ENCODE measurements around the gene SARM1.

The SARM1 gene

DNA sequence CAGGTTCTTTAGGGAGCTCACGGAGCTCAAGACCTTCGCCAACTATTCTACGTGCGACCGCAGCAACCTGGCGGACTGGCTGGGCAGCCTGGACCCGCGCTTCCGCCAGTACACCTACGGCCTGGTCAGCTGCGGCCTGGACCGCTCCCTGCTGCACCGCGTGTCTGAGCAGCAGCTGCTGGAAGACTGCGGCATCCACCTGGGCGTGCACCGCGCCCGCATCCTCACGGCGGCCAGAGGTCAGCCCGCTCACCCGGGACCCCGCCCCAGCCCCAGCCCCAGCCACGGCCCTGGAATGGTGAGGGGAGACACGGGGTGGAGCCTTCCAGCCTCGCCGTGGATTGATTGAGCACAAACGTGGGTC, 13.5 kb downstream of the SARM1 start:
- no peak for ATAC-seq
- TF ChIP-seq RARB (CRISPR knock-in tag; IDR thresholded peaks at IDR 0.05) = no peak
- no peak for TF ChIP-seq BACH2 (CRISPR knock-in tag; IDR thresholded peaks at IDR 0.05; ENCODE audit: borderline replicate concordance)
- TF ChIP-seq, protein P1, sequence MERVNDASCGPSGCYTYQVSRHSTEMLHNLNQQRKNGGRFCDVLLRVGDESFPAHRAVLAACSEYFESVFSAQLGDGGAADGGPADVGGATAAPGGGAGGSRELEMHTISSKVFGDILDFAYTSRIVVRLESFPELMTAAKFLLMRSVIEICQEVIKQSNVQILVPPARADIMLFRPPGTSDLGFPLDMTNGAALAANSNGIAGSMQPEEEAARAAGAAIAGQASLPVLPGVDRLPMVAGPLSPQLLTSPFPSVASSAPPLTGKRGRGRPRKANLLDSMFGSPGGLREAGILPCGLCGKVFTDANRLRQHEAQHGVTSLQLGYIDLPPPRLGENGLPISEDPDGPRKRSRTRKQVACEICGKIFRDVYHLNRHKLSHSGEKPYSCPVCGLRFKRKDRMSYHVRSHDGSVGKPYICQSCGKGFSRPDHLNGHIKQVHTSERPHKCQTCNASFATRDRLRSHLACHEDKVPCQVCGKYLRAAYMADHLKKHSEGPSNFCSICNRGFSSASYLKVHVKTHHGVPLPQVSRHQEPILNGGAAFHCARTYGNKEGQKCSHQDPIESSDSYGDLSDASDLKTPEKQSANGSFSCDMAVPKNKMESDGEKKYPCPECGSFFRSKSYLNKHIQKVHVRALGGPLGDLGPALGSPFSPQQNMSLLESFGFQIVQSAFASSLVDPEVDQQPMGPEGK (CRISPR knock-in tag; IDR thresholded peaks at IDR 0.05; ENCODE audit: borderline replicate concordance) = no peak
- TF ChIP-seq ZFP30 (CRISPR knock-in tag; IDR thresholded peaks at IDR 0.05) = no peak
- TF ChIP-seq, protein P2, sequence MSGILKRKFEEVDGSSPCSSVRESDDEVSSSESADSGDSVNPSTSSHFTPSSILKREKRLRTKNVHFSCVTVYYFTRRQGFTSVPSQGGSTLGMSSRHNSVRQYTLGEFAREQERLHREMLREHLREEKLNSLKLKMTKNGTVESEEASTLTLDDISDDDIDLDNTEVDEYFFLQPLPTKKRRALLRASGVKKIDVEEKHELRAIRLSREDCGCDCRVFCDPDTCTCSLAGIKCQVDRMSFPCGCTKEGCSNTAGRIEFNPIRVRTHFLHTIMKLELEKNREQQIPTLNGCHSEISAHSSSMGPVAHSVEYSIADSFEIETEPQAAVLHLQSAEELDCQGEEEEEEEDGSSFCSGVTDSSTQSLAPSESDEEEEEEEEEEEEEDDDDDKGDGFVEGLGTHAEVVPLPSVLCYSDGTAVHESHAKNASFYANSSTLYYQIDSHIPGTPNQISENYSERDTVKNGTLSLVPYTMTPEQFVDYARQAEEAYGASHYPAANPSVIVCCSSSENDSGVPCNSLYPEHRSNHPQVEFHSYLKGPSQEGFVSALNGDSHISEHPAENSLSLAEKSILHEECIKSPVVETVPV (CRISPR knock-in tag; IDR thresholded peaks at IDR 0.05) = no peak
- TF ChIP-seq TOX (CRISPR knock-in tag; IDR thresholded peaks at IDR 0.05; ENCODE audit: borderline replicate concordance) = no peak
- TF ChIP-seq ARNTL (CRISPR knock-in tag; IDR thresholded peaks at IDR 0.05; ENCODE audit: borderline replicate concordance, low read depth) = no peak
- TF ChIP-seq ZFP3 (CRISPR knock-in tag; IDR thresholded peaks at IDR 0.05) = no peak

DNA sequence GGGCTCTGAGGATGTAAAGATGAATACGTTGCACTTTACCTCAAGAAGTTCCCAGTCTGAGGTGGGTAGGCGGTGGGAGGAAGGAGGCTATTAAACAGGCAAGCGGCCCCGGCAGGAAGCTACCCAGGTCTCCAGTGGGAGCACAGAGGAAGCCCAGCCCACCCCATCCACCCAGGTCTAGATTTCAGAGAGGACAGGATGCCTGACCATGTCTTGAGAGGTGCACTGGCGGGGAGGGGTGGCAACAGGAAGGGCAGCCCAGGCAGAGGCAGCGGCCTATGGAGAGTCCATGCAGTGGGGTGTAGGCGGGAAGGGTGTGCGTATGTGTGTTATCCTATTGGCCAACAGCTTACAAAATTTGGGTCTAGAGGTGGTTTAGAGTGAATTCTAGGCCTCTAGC, 13.9 kb downstream of the SARM1 start:
- no peak for ATAC-seq
- TF ChIP-seq, protein P3, sequence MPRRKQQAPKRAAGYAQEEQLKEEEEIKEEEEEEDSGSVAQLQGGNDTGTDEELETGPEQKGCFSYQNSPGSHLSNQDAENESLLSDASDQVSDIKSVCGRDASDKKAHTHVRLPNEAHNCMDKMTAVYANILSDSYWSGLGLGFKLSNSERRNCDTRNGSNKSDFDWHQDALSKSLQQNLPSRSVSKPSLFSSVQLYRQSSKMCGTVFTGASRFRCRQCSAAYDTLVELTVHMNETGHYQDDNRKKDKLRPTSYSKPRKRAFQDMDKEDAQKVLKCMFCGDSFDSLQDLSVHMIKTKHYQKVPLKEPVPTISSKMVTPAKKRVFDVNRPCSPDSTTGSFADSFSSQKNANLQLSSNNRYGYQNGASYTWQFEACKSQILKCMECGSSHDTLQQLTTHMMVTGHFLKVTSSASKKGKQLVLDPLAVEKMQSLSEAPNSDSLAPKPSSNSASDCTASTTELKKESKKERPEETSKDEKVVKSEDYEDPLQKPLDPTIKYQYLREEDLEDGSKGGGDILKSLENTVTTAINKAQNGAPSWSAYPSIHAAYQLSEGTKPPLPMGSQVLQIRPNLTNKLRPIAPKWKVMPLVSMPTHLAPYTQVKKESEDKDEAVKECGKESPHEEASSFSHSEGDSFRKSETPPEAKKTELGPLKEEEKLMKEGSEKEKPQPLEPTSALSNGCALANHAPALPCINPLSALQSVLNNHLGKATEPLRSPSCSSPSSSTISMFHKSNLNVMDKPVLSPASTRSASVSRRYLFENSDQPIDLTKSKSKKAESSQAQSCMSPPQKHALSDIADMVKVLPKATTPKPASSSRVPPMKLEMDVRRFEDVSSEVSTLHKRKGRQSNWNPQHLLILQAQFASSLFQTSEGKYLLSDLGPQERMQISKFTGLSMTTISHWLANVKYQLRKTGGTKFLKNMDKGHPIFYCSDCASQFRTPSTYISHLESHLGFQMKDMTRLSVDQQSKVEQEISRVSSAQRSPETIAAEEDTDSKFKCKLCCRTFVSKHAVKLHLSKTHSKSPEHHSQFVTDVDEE (CRISPR knock-in tag; IDR thresholded peaks at IDR 0.05) = no peak
- TF ChIP-seq, protein P4, sequence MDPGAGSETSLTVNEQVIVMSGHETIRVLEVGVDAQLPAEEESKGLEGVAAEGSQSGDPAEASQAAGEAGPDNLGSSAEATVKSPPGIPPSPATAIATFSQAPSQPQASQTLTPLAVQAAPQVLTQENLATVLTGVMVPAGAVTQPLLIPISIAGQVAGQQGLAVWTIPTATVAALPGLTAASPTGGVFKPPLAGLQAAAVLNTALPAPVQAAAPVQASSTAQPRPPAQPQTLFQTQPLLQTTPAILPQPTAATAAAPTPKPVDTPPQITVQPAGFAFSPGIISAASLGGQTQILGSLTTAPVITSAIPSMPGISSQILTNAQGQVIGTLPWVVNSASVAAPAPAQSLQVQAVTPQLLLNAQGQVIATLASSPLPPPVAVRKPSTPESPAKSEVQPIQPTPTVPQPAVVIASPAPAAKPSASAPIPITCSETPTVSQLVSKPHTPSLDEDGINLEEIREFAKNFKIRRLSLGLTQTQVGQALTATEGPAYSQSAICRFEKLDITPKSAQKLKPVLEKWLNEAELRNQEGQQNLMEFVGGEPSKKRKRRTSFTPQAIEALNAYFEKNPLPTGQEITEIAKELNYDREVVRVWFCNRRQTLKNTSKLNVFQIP (CRISPR knock-in tag; IDR thresholded peaks at IDR 0.05; ENCODE audit: borderline replicate concordance, low read depth) = no peak
- TF ChIP-seq TOX (CRISPR knock-in tag; IDR thresholded peaks at IDR 0.05; ENCODE audit: borderline replicate concordance) (no peak), RARB (CRISPR knock-in tag; IDR thresholded peaks at IDR 0.05) (no peak), ZNF8 (CRISPR knock-in tag; IDR thresholded peaks at IDR 0.05) (no peak), TCF4 (CRISPR knock-in tag; IDR thresholded peaks at IDR 0.05; ENCODE audit: borderline replicate concordance) (no peak), ISL1 (CRISPR knock-in tag; IDR thresholded peaks at IDR 0.05) (no peak), OSR1 (CRISPR knock-in tag; IDR thresholded peaks at IDR 0.05) (no peak), CSDC2 (CRISPR knock-in tag; IDR thresholded peaks at IDR 0.05) (no peak), ARNTL (CRISPR knock-in tag; IDR thresholded peaks at IDR 0.05; ENCODE audit: borderline replicate concordance, low read depth) (no peak), BACH2 (CRISPR knock-in tag; IDR thresholded peaks at IDR 0.05; ENCODE audit: borderline replicate concordance) (no peak), ESRRG (CRISPR knock-in tag; IDR thresholded peaks at IDR 0.05) (no peak)

DNA sequence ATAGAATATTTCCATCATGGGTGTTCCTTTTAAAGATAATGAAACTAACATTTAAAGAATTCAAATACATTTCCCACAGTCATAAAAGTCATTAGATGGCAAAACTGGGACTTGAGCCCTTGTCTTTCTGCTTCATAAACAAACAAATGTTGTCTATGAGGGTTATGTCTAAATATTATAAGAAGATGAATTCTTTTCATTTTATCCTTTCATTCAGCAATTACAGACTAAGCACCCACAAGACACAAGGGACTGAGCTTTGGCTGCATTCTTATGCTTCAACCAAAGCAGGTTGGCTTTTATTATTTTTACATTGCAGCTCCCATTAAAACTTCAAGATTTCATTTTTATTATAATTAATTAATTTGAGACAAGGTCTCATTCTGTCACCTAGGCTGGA, 14.9 kb downstream of the SARM1 start:
- TF ChIP-seq ZC3H10 (CRISPR knock-in tag; IDR thresholded peaks at IDR 0.05) (no peak), TOX (CRISPR knock-in tag; IDR thresholded peaks at IDR 0.05; ENCODE audit: borderline replicate concordance) (no peak), BACH2 (CRISPR knock-in tag; IDR thresholded peaks at IDR 0.05; ENCODE audit: borderline replicate concordance) (no peak), RARB (CRISPR knock-in tag; IDR thresholded peaks at IDR 0.05) (no peak), ARNTL (CRISPR knock-in tag; IDR thresholded peaks at IDR 0.05; ENCODE audit: borderline replicate concordance, low read depth) (no peak), TCF4 (CRISPR knock-in tag; IDR thresholded peaks at IDR 0.05; ENCODE audit: borderline replicate concordance) (no peak), ZFP30 (CRISPR knock-in tag; IDR thresholded peaks at IDR 0.05) (no peak), ZNF8 (CRISPR knock-in tag; IDR thresholded peaks at IDR 0.05) (no peak), ESRRG (CRISPR knock-in tag; IDR thresholded peaks at IDR 0.05) (no peak), PPARA (CRISPR knock-in tag; IDR thresholded peaks at IDR 0.05; ENCODE audit: borderline replicate concordance) (no peak)
- TF ChIP-seq, protein P3 (CRISPR knock-in tag; IDR thresholded peaks at IDR 0.05) = no peak
- TF ChIP-seq, protein P5, sequence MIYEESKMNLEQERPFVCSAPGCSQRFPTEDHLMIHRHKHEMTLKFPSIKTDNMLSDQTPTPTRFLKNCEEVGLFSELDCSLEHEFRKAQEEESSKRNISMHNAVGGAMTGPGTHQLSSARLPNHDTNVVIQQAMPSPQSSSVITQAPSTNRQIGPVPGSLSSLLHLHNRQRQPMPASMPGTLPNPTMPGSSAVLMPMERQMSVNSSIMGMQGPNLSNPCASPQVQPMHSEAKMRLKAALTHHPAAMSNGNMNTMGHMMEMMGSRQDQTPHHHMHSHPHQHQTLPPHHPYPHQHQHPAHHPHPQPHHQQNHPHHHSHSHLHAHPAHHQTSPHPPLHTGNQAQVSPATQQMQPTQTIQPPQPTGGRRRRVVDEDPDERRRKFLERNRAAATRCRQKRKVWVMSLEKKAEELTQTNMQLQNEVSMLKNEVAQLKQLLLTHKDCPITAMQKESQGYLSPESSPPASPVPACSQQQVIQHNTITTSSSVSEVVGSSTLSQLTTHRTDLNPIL (CRISPR knock-in tag; IDR thresholded peaks at IDR 0.05; ENCODE audit: low read depth) = no peak
- no peak for ATAC-seq

All from SK-N-SH treated with all-trans-retinoic acid at 6 μM for 48 hours (cell line).